Skin of body (tissue), 2 donors: Measurements from ENCODE around the gene CEACAM3. TPM values are rescaled to one million over a fixed set of nuclear protein-coding genes. Genes with fewer than 3 reads are reported as not detected.

Source experiments
- DNase-seq: peaks from one replicate; lab custom pipeline; 2025; lab: John Stamatoyannopoulos, UW
- total RNA-seq: library from RNA; depleted of rRNA; stranded (reverse); fragments of >200 nt; gene quantifications from one replicate; pipeline ENCODE4 v1.2.3, GENCODE V29; 2014

The CEACAM3 gene
- total RNA-seq, 1 donor from 2014 or later = 1.5 TPM

DNA sequence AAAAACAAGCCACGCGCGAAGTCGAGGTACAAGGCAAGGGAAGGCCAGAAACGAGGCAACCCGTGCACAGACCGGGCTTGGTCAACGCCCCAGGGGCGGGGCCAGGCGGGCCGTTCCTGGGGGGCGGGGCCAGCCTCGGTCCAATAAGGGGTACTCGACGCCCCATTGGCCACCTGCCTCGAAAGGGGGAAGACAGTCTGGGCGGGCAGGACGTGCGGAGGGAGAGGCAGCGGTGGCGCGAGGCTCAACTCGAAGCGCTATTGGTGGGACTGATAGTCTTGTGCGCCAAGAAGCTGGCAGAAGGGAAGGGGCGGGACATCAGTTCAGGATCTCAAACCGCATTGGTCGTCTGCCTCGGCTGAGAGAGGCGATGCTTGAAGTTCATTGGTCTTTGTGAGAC, 48.2 kb downstream of the CEACAM3 start, which contains the start of gene LYPD4:
Gene LYPD4, minus strand, starts transcription at position 83 of the 400 bp plus-strand sequence. CDS start 5,398 bp downstream, outside the sequence.
- DNase-seq = no peak

DNA sequence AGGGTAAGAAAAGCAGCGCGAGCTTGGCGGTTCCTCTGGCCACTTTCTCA, 48.4 kb downstream of the CEACAM3 start, which contains the start of gene DMRTC2:
Gene DMRTC2, plus strand, starts transcription at position 42 of the 50 bp plus-strand sequence. CDS start 2,387 bp downstream, outside the sequence.
- DNase-seq = no peak

GRCh38 chr19:41845051-41845590, 48.7 kb downstream of the CEACAM3 start:
- no peak for DNase-seq

DNA sequence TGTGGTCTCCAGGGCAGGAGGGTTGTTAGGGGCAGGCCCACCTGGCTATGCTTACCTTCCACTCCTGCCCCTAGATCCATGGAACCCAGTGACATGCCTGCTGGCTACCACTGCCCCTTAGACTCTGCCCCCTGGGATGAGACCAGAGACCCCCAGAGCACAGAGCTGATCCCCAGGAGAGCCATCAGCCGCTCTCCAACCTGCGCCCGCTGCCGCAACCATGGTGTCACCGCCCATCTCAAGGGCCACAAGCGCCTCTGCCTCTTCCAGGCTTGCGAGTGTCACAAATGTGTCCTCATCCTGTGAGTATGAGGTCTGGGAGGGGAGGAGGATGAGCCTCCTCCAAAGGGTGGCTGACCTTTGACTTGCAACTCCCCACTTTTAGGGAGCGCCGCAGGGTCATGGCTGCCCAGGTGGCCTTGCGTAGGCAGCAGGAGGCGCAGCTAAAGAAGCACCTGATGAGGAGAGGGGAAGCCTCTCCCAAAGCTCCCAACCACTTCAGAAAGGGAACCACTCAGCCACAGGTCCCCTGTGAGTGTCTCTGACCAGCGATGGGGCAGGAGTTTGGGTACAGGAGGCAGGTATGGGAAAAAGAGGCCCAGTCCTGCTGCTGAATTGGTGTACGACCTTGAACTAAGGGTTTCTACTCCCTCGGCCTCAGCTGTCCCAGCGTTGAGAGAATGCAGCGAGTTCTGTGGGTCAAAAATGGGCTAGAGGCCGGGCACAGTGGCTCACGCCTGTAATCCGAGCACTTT, 51.1 kb downstream of the CEACAM3 start:
- DNase-seq = no peak

GRCh38 chr19:41848666-41849065, 52.3 kb downstream of the CEACAM3 start:
- DNase-seq = no peak

DNA sequence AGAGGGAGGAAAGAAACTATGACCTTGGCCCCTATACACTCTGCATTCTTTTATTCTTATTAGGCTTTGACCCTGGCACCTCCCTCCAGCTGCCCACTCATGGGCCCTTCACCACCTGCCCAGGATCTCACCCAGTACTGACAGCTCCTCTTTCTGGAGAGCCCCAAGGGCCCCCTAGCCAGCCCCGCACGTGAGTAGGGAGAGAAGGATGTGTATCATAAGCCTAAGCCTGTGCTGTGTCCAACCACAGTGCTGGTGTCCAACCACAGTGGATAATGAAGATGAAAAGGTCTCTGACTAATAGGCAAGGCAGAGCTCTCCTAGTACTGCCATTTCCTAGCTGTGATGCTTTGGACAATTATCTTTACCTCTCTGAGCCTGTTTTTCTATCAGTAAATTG, 52.7 kb downstream of the CEACAM3 start:
- no peak for DNase-seq

- no peak for DNase-seq
Observed at GRCh38 chr19:41850381-41850780, 54.0 kb downstream of the CEACAM3 start.

GRCh38 chr19:41851456-41851855, 55.1 kb downstream of the CEACAM3 start:
- no peak for DNase-seq

- no peak for DNase-seq
Observed at GRCh38 chr19:41853344-41853743, 57.0 kb downstream of the CEACAM3 start.

DNA sequence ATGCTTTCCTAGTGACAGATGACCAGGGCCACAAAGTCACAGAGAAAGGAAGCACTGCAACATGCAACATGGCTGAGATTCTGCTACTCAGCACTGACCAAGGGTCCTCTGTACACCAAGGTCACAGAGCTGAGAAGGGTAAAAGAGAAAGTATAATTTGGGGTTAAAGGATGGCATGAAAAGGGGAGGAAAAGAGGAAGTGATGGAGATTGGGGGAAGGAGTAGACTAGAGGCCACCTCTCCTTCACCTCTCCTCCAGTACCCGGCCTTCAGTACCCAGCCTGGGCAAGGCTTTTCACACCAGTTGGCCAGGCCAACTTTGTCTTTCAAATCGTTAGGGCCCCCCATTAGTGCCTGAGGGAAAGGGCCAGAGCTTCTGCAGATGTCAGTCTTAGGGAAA, 57.4 kb downstream of the CEACAM3 start:
- no peak for DNase-seq

GRCh38 chr19:41859213-41859617, 62.8 kb downstream of the CEACAM3 start:
- DNase-seq = no peak

- peak; percentile 98 for DNase-seq
Observed at GRCh38 chr19:41859618-41860418, 63.4 kb downstream of the CEACAM3 start, which contains the start of gene RPS19. Gene RPS19, plus strand, starts transcription at chr19:41860255. Its CDS starts 520 bp downstream, at chr19:41860775.

DNA sequence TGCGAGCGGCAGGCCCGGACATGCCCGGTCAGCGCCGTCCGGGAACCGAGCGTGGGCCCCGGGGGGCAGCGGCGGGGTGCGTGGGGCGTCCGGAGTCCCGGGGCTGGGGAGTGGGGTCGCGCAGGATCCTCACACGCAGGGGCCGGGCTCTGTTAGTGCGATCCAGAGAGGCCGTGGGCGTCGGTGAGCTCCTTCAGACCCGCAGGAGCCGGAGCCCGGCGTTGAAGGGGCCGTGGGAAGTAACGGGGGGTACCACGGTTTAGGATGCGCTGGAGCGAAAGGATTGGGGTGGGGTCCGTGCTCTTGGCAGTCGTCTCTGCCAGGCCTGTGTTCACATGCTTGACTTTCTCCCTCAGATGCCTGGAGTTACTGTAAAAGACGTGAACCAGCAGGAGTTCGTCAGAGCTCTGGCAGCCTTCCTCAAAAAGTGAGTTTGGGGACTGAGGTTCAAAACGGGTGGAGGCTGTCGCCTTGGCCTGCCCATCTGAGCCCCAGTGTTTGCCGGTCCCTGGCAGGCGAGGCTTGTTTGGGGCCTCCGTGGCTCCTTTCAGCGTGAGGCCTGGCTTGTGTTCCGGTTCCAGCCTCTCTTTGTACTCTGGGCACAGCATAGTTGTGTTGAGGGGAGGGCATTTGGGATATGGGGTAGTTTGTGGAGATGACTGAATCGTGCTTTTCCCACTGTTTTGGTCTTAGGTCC, 64.2 kb downstream of the CEACAM3 start:
- no peak for DNase-seq

Other genes starting within 250 kb of the CEACAM3 start
- 1.2 TPM for gene CEACAM21, start 220.4 kb upstream of the CEACAM3 start, total RNA-seq
- gene CEACAM4, start 169.5 kb upstream of the CEACAM3 start, total RNA-seq = 0.59 TPM
- 0.30 TPM for gene CEACAM7, start 108.3 kb upstream of the CEACAM3 start, total RNA-seq
- gene CEACAM5, start 88.0 kb upstream of the CEACAM3 start, total RNA-seq = 2.4 TPM
- gene CEACAM6, start 41.1 kb upstream of the CEACAM3 start, total RNA-seq = 5.0 TPM
- gene LYPD4, start 48.1 kb downstream of the CEACAM3 start, total RNA-seq = not detected
- not detected for gene DMRTC2, start 48.5 kb downstream of the CEACAM3 start, total RNA-seq
- gene RPS19, start 63.7 kb downstream of the CEACAM3 start, total RNA-seq = 470 TPM
- gene CD79A, start 80.7 kb downstream of the CEACAM3 start, total RNA-seq = 0.79 TPM
- gene ARHGEF1, start 86.6 kb downstream of the CEACAM3 start, total RNA-seq = 34.3 TPM
- 0.10 TPM for gene ERFL, start 131.9 kb downstream of the CEACAM3 start, total RNA-seq
- gene RABAC1, start 162.7 kb downstream of the CEACAM3 start, total RNA-seq = 68.0 TPM
- gene ATP1A3, start 197.6 kb downstream of the CEACAM3 start, total RNA-seq = not detected